Occipital lobe (tissue), 2 donors: ENCODE results near the gene CIB4. TPM values are rescaled to one million over a fixed set of nuclear protein-coding genes. Genes with fewer than 3 reads are reported as not detected.

Source experiments
- small RNA-seq: library from RNA; depleted of rRNA; stranded (forward); fragments of <200 nt; gene quantifications from one replicate; pipeline ENCODE3, GENCODE V24; 2014
- total RNA-seq: library from RNA; depleted of rRNA; stranded (reverse); fragments of >200 nt; gene quantifications from one replicate; pipeline ENCODE4 v1.2.3, GENCODE V29; 2014

Gene CIB4
- total RNA-seq, 1 donor from 2014 or later, result not detected

Small RNAs within 50 kb of the gene (small RNA-seq; reads per million reads assigned to genes)
- gene AC015977.1, result not detected

Other genes with a start within 250 kb of the CIB4 start
- gene DRC1, start 239.4 kb downstream of the CIB4 start, total RNA-seq, result 5.6 TPM
- gene OTOF, start 163.2 kb downstream of the CIB4 start, total RNA-seq, result 0.47 TPM
- gene KCNK3, start 51.4 kb upstream of the CIB4 start, total RNA-seq, result 3.6 TPM
- gene SLC35F6, start 122.9 kb upstream of the CIB4 start, total RNA-seq, result 17.3 TPM
- gene CENPA, start 144.7 kb upstream of the CIB4 start, total RNA-seq, result 1.9 TPM
- gene DPYSL5, start 206.8 kb upstream of the CIB4 start, total RNA-seq, result 128 TPM